ENCODE results near the gene TMEM63B.
"Not testable (repeated sequence)": the region's sequence is repeated elsewhere in the genome, so short reads cannot be mapped to it uniquely, and the experiment has no call there.

The TMEM63B gene

GRCh38 chr6:44095243-44095623, 32.1 kb upstream of the TMEM63B start:
- not testable (repeated sequence) for H3K27me3 ChIP-seq (ENCODE audit: control insufficient read depth in 1 of 2, insufficient read depth in 2 of 2, low read length in 2 of 2); H3K27ac ChIP-seq (ENCODE audit: low read depth, low read length); H3K36me3 ChIP-seq (ENCODE audit: control insufficient read depth in 1 of 2, insufficient read depth in 2 of 2, low read length in 2 of 2); H3K9me3 ChIP-seq (ENCODE audit: control insufficient read depth in 1 of 2, low read length in 2 of 2)
- Histone ChIP-seq H3K4me3 (ENCODE audit: low read depth in 1 of 2, low read length in 2 of 2) (peak overlapping the region in 1 of 2 donors; percentile 9), H3K4me1 (ENCODE audit: control insufficient read depth in 1 of 2, insufficient read depth in 2 of 2, low read length in 2 of 2) (peaks cover 22 to 23% of the 10 kb centered on the region in 2 donors), H3K9ac (ENCODE audit: low read depth in 1 of 2, low read length in 2 of 2) (peak overlapping the region; percentile 6 to 53)

DNA sequence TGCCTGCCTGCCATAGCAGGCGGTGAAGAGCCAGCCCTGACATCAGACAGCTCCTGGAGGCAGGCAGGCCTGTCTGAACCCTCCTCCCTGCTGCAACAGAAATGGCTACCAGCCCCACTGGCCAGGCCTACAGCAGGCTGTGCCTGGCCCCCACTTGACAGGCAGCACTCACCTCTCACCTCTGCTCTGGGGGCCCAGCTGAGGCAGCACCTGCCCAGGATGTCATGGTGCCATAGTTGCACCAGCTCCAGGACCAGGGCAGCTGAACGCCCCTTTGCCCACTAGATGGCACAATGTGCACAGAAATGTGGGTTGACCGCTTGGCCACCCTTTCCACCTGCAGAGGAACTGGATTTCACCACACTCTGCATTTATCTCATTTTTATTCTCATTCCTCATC, 30.7 kb upstream of the TMEM63B start:
- no peak overlapping the region for H3K9ac ChIP-seq (ENCODE audit: low read depth in 1 of 2, low read length in 2 of 2)
- H3K27ac ChIP-seq (ENCODE audit: low read depth, low read length): no peak overlapping the region
- no peaks in the 10 kb centered on the region for H3K9me3 ChIP-seq (ENCODE audit: control insufficient read depth in 1 of 2, low read length in 2 of 2)

GRCh38 chr6:44097782-44098317, 29.5 kb upstream of the TMEM63B start:
- peaks cover 22 to 23% of the 10 kb centered on the region in 2 donors for H3K4me1 ChIP-seq (ENCODE audit: control insufficient read depth in 1 of 2, insufficient read depth in 2 of 2, low read length in 2 of 2)
- peaks cover 0 to 12% of the 10 kb centered on the region in 2 donors for H3K36me3 ChIP-seq (ENCODE audit: control insufficient read depth in 1 of 2, insufficient read depth in 2 of 2, low read length in 2 of 2)
- no peak overlapping the region for H3K9ac ChIP-seq (ENCODE audit: low read depth in 1 of 2, low read length in 2 of 2)
- no peaks in the 10 kb centered on the region for H3K9me3 ChIP-seq (ENCODE audit: control insufficient read depth in 1 of 2, low read length in 2 of 2)
- no peaks in the 10 kb centered on the region for H3K27me3 ChIP-seq (ENCODE audit: control insufficient read depth in 1 of 2, insufficient read depth in 2 of 2, low read length in 2 of 2)
- no peak overlapping the region for H3K27ac ChIP-seq (ENCODE audit: low read depth, low read length)
- no peak overlapping the region for H3K4me3 ChIP-seq (ENCODE audit: low read depth in 1 of 2, low read length in 2 of 2)

More for the DNA sequence above, 30.7 kb upstream of the TMEM63B start:
- H3K36me3 ChIP-seq (ENCODE audit: control insufficient read depth in 1 of 2, insufficient read depth in 2 of 2, low read length in 2 of 2): peaks cover 0 to 12% of the 10 kb centered on the region in 2 donors
- H3K4me3 ChIP-seq (ENCODE audit: low read depth in 1 of 2, low read length in 2 of 2): no peak overlapping the region
- peaks cover 22 to 23% of the 10 kb centered on the region in 2 donors for H3K4me1 ChIP-seq (ENCODE audit: control insufficient read depth in 1 of 2, insufficient read depth in 2 of 2, low read length in 2 of 2)
- H3K27me3 ChIP-seq (ENCODE audit: control insufficient read depth in 1 of 2, insufficient read depth in 2 of 2, low read length in 2 of 2): no peaks in the 10 kb centered on the region

DNA sequence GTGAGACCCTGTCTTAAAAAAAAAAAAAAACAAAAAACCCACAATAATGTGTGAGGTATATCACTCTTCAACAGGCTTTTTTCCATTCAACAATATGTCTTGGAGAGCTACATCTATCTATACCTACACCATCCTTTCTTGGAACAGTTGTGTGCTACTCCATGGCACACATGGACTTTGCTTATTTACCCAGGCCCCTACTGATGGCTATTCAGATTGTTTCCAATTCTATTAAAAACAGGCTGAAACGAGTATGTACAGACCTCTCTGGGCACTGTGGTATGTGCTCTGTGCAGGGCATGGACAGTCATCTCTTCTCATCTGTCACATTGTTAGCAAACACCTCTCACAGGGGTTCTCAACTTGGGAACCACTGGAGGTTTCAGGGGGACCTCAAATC, 28.2 kb upstream of the TMEM63B start:
- H3K9ac ChIP-seq (ENCODE audit: low read depth in 1 of 2, low read length in 2 of 2): no peak overlapping the region
- H3K9me3 ChIP-seq (ENCODE audit: control insufficient read depth in 1 of 2, low read length in 2 of 2): no peaks in the 10 kb centered on the region
- H3K27ac ChIP-seq (ENCODE audit: low read depth, low read length): no peak overlapping the region
- H3K27me3 ChIP-seq (ENCODE audit: control insufficient read depth in 1 of 2, insufficient read depth in 2 of 2, low read length in 2 of 2): no peaks in the 10 kb centered on the region
- H3K4me1 ChIP-seq (ENCODE audit: control insufficient read depth in 1 of 2, insufficient read depth in 2 of 2, low read length in 2 of 2): peaks cover 16 to 18% of the 10 kb centered on the region in 2 donors
- no peak overlapping the region for H3K4me3 ChIP-seq (ENCODE audit: low read depth in 1 of 2, low read length in 2 of 2)
- peaks cover 5 to 20% of the 10 kb centered on the region in 2 donors for H3K36me3 ChIP-seq (ENCODE audit: control insufficient read depth in 1 of 2, insufficient read depth in 2 of 2, low read length in 2 of 2)

DNA sequence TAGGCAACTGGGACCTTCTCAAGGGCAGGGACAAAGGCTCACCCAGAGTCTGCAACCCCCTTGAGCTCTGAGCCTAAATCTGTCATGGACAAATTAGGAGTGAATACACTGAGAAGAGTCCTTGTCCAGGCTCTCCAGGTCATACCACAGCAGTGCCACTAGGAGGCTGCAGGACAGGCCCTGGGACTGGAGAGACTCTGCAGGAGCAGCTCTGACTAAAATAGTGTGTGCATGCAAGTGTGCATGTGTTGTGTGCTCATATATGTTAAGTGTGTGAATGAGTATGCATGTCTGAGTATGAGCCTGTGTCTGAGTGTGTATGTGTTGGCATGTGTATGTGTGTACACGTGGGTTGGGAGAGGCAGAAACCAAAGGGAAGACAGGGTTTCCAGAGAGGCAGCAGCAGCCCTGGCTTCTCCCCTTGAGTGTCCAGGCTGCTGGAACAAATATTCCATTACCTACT, 27.2 kb upstream of the TMEM63B start:
- Histone ChIP-seq H3K4me3 (ENCODE audit: low read depth in 1 of 2, low read length in 2 of 2) (no peak overlapping the region), H3K9me3 (ENCODE audit: control insufficient read depth in 1 of 2, low read length in 2 of 2) (no peaks in the 10 kb centered on the region), H3K27ac (ENCODE audit: low read depth, low read length) (no peak overlapping the region), H3K4me1 (ENCODE audit: control insufficient read depth in 1 of 2, insufficient read depth in 2 of 2, low read length in 2 of 2) (peaks cover 8 to 10% of the 10 kb centered on the region in 2 donors), H3K27me3 (ENCODE audit: control insufficient read depth in 1 of 2, insufficient read depth in 2 of 2, low read length in 2 of 2) (no peaks in the 10 kb centered on the region), H3K9ac (ENCODE audit: low read depth in 1 of 2, low read length in 2 of 2) (no peak overlapping the region), H3K36me3 (ENCODE audit: control insufficient read depth in 1 of 2, insufficient read depth in 2 of 2, low read length in 2 of 2) (peaks cover 7 to 26% of the 10 kb centered on the region in 2 donors)

- H3K4me1 ChIP-seq (ENCODE audit: control insufficient read depth in 1 of 2, insufficient read depth in 2 of 2, low read length in 2 of 2): no peaks in the 10 kb centered on the region
- no peak overlapping the region for H3K27ac ChIP-seq (ENCODE audit: low read depth, low read length)
- peaks cover 7 to 37% of the 10 kb centered on the region in 2 donors for H3K36me3 ChIP-seq (ENCODE audit: control insufficient read depth in 1 of 2, insufficient read depth in 2 of 2, low read length in 2 of 2)
- H3K9me3 ChIP-seq (ENCODE audit: control insufficient read depth in 1 of 2, low read length in 2 of 2): no peaks in the 10 kb centered on the region
- no peak overlapping the region for H3K9ac ChIP-seq (ENCODE audit: low read depth in 1 of 2, low read length in 2 of 2)
- no peak overlapping the region for H3K4me3 ChIP-seq (ENCODE audit: low read depth in 1 of 2, low read length in 2 of 2)
- no peaks in the 10 kb centered on the region for H3K27me3 ChIP-seq (ENCODE audit: control insufficient read depth in 1 of 2, insufficient read depth in 2 of 2, low read length in 2 of 2)
Measured at GRCh38 chr6:44101832-44102231, 25.5 kb upstream of the TMEM63B start.

DNA sequence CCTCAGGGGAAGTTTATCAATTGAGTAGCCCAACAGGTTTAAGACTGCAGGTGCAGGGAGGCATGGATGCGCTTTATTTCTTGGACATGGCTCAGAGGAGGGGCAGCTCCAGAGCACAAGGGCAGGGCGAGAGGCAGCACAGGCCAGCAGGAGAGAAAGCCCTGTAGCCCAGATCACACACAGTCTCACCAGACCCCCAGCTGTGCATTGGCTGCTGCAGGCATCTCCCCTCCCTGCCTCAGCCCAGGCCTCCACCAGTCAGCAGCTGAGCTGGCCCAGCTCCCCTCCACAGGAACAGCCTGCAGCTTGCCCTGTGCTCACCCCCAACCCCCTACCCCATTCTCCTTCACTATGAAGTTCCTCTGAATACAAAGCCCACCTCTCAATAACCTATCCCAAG, 24.8 kb upstream of the TMEM63B start:
- Histone ChIP-seq H3K9ac (ENCODE audit: low read depth in 1 of 2, low read length in 2 of 2) (no peak overlapping the region), H3K27me3 (ENCODE audit: control insufficient read depth in 1 of 2, insufficient read depth in 2 of 2, low read length in 2 of 2) (no peaks in the 10 kb centered on the region), H3K4me1 (ENCODE audit: control insufficient read depth in 1 of 2, insufficient read depth in 2 of 2, low read length in 2 of 2) (no peaks in the 10 kb centered on the region), H3K27ac (ENCODE audit: low read depth, low read length) (no peak overlapping the region), H3K36me3 (ENCODE audit: control insufficient read depth in 1 of 2, insufficient read depth in 2 of 2, low read length in 2 of 2) (peaks cover 7 to 41% of the 10 kb centered on the region in 2 donors), H3K9me3 (ENCODE audit: control insufficient read depth in 1 of 2, low read length in 2 of 2) (no peaks in the 10 kb centered on the region), H3K4me3 (ENCODE audit: low read depth in 1 of 2, low read length in 2 of 2) (no peak overlapping the region)

DNA sequence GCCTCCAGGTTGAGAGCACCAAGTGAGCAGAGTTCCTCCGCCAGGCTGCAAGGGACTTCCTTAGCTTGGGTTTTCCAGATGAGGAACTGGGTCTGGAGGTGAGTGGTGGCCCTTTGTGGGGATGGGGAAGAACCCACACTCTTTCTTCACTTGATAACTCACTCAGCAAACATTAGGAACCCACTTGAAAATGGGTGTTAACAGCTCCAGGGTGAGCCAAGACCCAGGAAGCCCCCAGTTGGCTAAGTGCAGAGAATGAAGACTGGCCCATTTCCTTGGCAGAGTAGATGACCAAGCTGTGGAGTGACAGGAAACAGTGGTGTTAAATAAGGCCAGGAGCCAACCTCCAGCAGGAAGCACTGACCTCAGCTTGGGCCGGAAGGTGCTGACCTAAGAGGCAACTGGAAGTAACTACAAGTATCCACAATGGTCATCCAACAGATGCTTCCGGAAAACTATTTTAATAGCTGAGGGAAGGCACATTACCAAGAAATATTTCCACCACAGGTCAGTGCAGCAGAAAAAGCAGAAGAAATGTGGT, 22.8 kb upstream of the TMEM63B start:
- Histone ChIP-seq H3K4me3 (ENCODE audit: low read depth in 1 of 2, low read length in 2 of 2) (no peak overlapping the region), H3K4me1 (ENCODE audit: control insufficient read depth in 1 of 2, insufficient read depth in 2 of 2, low read length in 2 of 2) (no peaks in the 10 kb centered on the region), H3K27ac (ENCODE audit: low read depth, low read length) (no peak overlapping the region), H3K36me3 (ENCODE audit: control insufficient read depth in 1 of 2, insufficient read depth in 2 of 2, low read length in 2 of 2) (peaks cover 7 to 51% of the 10 kb centered on the region in 2 donors), H3K9ac (ENCODE audit: low read depth in 1 of 2, low read length in 2 of 2) (no peak overlapping the region), H3K27me3 (ENCODE audit: control insufficient read depth in 1 of 2, insufficient read depth in 2 of 2, low read length in 2 of 2) (no peaks in the 10 kb centered on the region), H3K9me3 (ENCODE audit: control insufficient read depth in 1 of 2, low read length in 2 of 2) (no peaks in the 10 kb centered on the region)

DNA sequence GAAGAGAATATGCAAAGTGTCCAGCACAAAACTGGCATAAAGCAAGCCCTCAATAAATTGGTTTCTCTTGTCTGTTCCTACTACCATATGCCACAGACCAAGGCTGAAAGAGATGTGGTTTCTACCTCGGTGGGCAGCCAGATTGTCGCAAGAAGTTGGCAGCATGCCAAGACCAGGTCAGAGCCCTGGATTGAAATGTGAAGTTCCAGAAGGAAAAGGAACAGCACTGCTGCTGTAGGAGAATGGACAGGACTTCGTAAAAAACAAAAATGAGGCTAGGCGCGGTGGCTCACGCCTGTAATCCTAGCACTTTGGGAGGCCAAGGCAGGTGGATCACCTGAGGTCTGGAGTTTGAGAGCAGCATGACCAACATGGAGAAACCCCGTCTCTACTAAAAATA, 22.2 kb upstream of the TMEM63B start:
- Histone ChIP-seq H3K27me3 (ENCODE audit: control insufficient read depth in 1 of 2, insufficient read depth in 2 of 2, low read length in 2 of 2) (no peaks in the 10 kb centered on the region), H3K9me3 (ENCODE audit: control insufficient read depth in 1 of 2, low read length in 2 of 2) (no peaks in the 10 kb centered on the region), H3K4me3 (ENCODE audit: low read depth in 1 of 2, low read length in 2 of 2) (no peak overlapping the region), H3K9ac (ENCODE audit: low read depth in 1 of 2, low read length in 2 of 2) (no peak overlapping the region), H3K27ac (ENCODE audit: low read depth, low read length) (no peak overlapping the region), H3K36me3 (ENCODE audit: control insufficient read depth in 1 of 2, insufficient read depth in 2 of 2, low read length in 2 of 2) (peaks cover 7 to 51% of the 10 kb centered on the region in 2 donors), H3K4me1 (ENCODE audit: control insufficient read depth in 1 of 2, insufficient read depth in 2 of 2, low read length in 2 of 2) (peaks cover under 1 to 2% of the 10 kb centered on the region in 2 donors)

DNA sequence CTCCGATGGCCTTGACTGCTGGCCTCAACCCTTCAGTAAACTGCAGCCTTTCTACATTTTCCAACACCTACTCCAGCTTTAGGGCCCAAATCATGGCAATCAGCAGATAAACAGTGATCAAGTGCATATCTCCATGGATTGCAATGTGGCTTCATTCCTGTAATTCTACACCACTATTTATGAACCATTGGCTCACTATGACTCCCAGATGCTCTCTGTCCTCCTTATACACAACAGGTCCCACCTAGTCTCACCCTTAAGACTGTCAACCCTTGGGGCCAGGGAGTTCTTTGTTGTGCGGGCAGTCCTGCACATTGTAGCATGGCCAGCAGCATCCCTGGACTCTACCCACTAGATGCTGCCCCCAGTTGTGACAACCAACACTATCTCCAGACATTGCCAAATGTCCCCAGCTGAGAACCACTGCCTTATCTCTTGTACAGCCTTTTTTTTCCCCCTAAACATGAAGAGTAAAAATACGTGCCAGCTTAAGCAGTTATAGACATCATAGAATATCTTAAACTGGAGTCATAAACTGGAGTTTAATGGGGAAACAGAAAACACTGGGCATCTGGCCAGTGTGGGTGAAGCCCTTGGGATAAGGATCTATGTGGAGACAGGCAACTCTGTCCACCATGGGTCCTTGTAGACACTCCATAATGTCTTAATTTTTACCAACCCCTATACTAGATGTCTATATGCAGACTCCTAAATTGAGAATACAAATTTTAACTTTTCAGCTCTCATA, 21.2 kb upstream of the TMEM63B start:
- H3K4me3 ChIP-seq (ENCODE audit: low read depth in 1 of 2, low read length in 2 of 2): no peak overlapping the region
- peaks cover 11 to 12% of the 10 kb centered on the region in 2 donors for H3K4me1 ChIP-seq (ENCODE audit: control insufficient read depth in 1 of 2, insufficient read depth in 2 of 2, low read length in 2 of 2)
- peaks cover 7 to 58% of the 10 kb centered on the region in 2 donors for H3K36me3 ChIP-seq (ENCODE audit: control insufficient read depth in 1 of 2, insufficient read depth in 2 of 2, low read length in 2 of 2)
- no peaks in the 10 kb centered on the region for H3K27me3 ChIP-seq (ENCODE audit: control insufficient read depth in 1 of 2, insufficient read depth in 2 of 2, low read length in 2 of 2)
- no peaks in the 10 kb centered on the region for H3K9me3 ChIP-seq (ENCODE audit: control insufficient read depth in 1 of 2, low read length in 2 of 2)
- no peak overlapping the region for H3K27ac ChIP-seq (ENCODE audit: low read depth, low read length)
- H3K9ac ChIP-seq (ENCODE audit: low read depth in 1 of 2, low read length in 2 of 2): no peak overlapping the region

Measured in duodenal mucosa (tissue), 2 donors.